Skeletal muscle tissue (tissue), 4 donors: ENCODE results near the gene PHOSPHO1. TPM values are rescaled to one million over a fixed set of nuclear protein-coding genes. Genes with fewer than 3 reads are reported as not detected.
A peak's percentile ranks its signal among the peaks of the same experiment; 100 is the strongest.

ENCODE experiments used
- H3K27ac ChIP-seq: one replicate; pipeline ENCODE4 v1.7.0; 2013; ENCODE audit warnings: mild to moderate bottlenecking, low read depth, low read length, inconsistent platforms
- H3K27me3 ChIP-seq, 3 donors: one replicate each; pipeline ENCODE4 v1.7.0; 2013; ENCODE audit warnings: low read length in 3 of 3; ENCODE audit not compliant: control insufficient read depth in 3 of 3, insufficient read depth in 3 of 3
- H3K36me3 ChIP-seq, 3 donors: one replicate each; pipeline ENCODE4 v1.7.0; 2013; ENCODE audit warnings: low read length in 3 of 3; ENCODE audit not compliant: control insufficient read depth in 3 of 3, insufficient read depth in 3 of 3
- H3K4me1 ChIP-seq, 3 donors: one replicate each; pipeline ENCODE4 v1.7.0; 2013; ENCODE audit warnings: low read length in 3 of 3, mild to moderate bottlenecking in 3 of 3; ENCODE audit not compliant: control insufficient read depth in 3 of 3, insufficient read depth in 3 of 3
- H3K4me3 ChIP-seq, 3 donors: one replicate each; pipeline ENCODE4 v1.7.0; 2013; ENCODE audit warnings: low read length in 3 of 3
- H3K9ac ChIP-seq, 3 donors: one replicate each; pipeline ENCODE4 v1.7.0; 2013; ENCODE audit warnings: low read length in 3 of 3, mild to moderate bottlenecking in 3 of 3, moderate library complexity in 2 of 3, low read depth in 1 of 3
- H3K9me3 ChIP-seq, 3 donors: one replicate each; pipeline ENCODE4 v1.7.0; 2013; ENCODE audit warnings: low read length in 3 of 3; ENCODE audit not compliant: control insufficient read depth in 3 of 3
- total RNA-seq: library from RNA; depleted of rRNA; stranded (reverse); fragments of >200 nt; gene quantifications from one replicate; pipeline ENCODE4 v1.2.3, GENCODE V29; 2014
- donor health status: Osteomylitis.

The PHOSPHO1 gene
- total RNA-seq, 1 donor from 2014 or later, result 13.6 TPM

DNA sequence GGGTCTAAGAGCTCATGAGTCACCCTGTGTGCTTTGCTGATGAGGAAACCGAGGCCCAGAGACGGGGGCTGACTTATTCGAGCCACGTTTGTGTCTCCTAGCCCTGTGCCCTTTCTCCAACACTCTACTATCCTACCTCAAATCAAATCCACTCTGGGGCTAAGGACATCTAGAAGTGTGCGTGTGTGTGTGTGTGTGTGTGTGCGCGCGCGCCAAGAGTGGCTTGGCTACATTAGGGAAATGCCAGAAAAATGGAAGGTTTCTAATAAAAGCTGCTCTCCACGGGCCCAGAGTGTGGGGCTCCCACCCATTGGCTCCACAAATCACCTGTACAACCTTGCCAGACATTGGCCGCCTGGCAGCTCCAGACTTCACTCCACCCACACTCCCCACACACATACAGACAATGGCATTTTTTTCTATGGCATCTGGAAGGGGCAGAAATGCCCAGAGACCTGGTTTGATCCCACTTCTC is 30.3 kb upstream of the PHOSPHO1 start:
- H3K4me1 ChIP-seq, result peaks cover 5 to 8% (median 7%) of the 10 kb centered on the region in 3 donors
- no peaks in the 10 kb centered on the region for H3K36me3 ChIP-seq
- peak overlapping the region; percentile 41 to 70 (median 54) for H3K4me3 ChIP-seq
- H3K27me3 ChIP-seq, result peaks cover 0 to 11% (median 9%) of the 10 kb centered on the region in 3 donors
- H3K9ac ChIP-seq, result peak overlapping the region; percentile 48 to 69 (median 59)
- no peaks in the 10 kb centered on the region for H3K9me3 ChIP-seq
- peak overlapping the region; percentile 64 for H3K27ac ChIP-seq

DNA sequence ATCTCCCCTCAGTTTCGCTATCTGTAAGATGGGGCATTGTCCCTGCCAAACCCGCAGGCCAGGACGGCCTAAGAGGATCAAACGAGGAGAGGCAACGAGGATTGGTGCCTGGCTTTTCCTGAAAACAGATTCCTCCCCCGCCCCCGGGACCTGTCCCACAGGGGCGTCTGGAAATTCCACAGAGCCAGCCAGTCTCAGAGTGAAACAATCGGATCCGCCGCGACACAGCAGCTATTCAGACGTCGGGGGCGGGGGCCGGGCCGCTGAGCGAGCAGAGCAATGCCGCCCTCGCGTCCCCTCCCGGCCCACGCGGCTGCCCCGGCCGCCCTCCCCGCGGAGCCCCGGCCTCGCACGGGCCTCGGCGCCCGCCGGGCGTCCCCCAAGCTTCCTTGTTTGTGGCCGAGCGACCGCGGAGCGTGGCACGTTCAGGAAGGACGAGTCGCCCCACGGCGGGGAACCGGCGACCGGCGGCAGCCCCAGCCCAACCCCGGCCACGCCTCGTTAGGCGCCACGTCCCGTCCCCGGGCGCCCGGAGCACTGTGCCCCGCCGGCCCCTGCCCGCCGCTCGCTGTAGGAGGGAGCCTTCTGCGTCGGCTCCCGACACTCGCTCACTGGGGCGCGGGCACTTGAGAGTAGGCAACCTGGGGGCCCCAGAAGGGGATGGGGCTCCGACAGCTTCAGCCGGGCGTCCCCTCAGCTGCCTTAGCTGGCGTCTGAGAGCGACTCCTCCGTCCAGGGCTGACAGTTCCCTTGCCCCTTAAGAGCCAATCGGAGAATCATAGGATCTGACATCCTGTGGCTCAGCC is 29.6 kb upstream of the PHOSPHO1 start:
- Histone ChIP-seq H3K36me3 (no peaks in the 10 kb centered on the region), H3K9ac (peak overlapping the region; percentile 48 to 69 (median 59)), H3K9me3 (no peaks in the 10 kb centered on the region), H3K4me3 (peak overlapping the region; percentile 41 to 70 (median 64)), H3K27ac (peak overlapping the region; percentile 64), H3K27me3 (peaks cover 0 to 11% (median 9%) of the 10 kb centered on the region in 3 donors), H3K4me1 (peaks cover 5 to 8% (median 7%) of the 10 kb centered on the region in 3 donors)

DNA sequence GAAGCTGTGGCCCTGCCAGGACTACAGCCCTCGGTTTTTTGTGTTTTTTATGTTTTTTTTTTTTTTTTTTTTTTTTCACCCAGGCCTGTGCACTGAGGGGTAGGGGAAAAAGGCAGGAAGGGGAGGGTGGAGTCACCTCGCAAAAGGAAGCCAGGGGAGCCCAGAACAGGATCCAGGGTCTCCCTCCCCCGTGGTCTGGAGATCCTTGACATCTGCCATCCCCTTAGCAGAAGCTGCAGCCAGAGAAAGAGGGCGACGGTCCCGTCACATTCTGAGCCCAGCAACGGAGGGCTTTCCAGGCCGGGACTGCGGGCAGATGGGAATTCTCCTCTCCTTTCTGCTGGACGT is 29.1 kb upstream of the PHOSPHO1 start:
- H3K27ac ChIP-seq, result peak overlapping the region; percentile 64
- peak overlapping the region; percentile 12 to 69 (median 59) for H3K9ac ChIP-seq
- H3K4me3 ChIP-seq, result peak overlapping the region; percentile 41 to 70 (median 64)
- H3K9me3 ChIP-seq, result no peaks in the 10 kb centered on the region
- H3K36me3 ChIP-seq, result no peaks in the 10 kb centered on the region
- peaks cover 5 to 8% (median 7%) of the 10 kb centered on the region in 3 donors for H3K4me1 ChIP-seq
- peaks cover 0 to 11% (median 7%) of the 10 kb centered on the region in 3 donors for H3K27me3 ChIP-seq

DNA sequence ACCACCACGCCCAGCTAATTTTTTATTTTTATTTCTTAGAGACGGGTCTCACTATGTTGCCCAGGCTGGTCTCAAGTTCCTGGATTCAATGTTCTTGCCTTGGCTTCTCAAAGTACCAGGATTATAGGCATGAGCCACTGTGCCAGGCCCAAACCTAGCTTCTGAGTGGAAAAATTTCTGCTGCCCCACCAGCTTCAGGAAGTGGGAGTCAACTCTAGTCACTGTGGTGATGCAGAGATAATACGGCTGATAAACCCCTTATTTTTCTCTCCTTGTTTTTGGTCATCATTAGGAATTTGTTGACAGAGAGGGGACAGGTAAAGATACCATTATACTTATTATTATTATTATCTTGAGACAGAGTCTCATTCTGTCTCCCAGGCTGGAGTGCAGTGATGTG is 27.8 kb upstream of the PHOSPHO1 start:
- Histone ChIP-seq H3K9ac (no peak overlapping the region), H3K27me3 (peaks cover 0 to 11% (median 7%) of the 10 kb centered on the region in 3 donors), H3K27ac (no peak overlapping the region), H3K4me1 (peaks cover 5 to 8% (median 7%) of the 10 kb centered on the region in 3 donors), H3K4me3 (no peak overlapping the region), H3K36me3 (no peaks in the 10 kb centered on the region), H3K9me3 (no peaks in the 10 kb centered on the region)

DNA sequence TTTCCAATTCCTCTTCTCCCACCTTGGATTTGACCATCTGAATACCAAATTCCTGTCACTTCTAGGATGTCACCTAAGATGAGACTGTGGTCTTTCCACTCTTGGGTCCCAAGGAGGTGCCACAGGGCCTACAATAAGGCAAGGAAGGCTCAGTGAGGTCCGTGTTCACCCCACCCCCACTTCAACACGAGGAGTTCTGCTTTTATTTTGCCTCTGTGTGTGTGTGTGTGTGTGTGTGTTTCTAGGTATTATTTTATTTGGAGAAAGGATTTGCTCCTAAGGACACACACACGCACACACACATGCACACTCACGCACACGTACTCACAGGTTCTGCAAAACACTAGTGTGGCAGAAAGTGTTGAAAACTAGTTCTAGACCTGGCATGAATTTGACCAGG is 24.5 kb upstream of the PHOSPHO1 start:
- H3K4me1 ChIP-seq, result peaks cover 0 to 3% (median under 1%) of the 10 kb centered on the region in 3 donors
- H3K27ac ChIP-seq, result no peak overlapping the region
- H3K27me3 ChIP-seq, result peaks cover 0 to 5% (median 0%) of the 10 kb centered on the region in 3 donors
- no peaks in the 10 kb centered on the region for H3K9me3 ChIP-seq
- H3K9ac ChIP-seq, result no peak overlapping the region
- no peak overlapping the region for H3K4me3 ChIP-seq
- H3K36me3 ChIP-seq, result no peaks in the 10 kb centered on the region

DNA sequence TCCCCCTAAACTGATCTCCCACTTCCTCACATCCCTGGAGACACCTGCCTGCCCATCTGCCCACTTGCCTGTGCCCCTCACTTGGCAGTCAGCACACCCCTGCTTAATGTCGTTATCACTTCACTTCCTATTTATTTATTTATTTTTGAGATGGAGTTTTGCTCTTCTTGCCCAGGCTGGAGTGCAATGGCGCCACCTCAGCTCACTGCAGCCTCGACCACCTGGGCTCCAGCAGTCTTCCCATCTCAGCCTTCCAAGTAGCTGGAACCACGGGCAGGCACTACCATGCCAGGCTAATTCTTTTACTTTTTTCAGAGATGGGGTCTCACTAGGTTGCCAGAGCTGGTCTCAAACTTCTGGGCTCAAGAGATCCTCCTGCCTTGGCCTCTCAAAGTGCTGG is 23.5 kb upstream of the PHOSPHO1 start:
- Histone ChIP-seq H3K4me3 (no peak overlapping the region), H3K9me3 (no peaks in the 10 kb centered on the region), H3K27ac (no peak overlapping the region), H3K4me1 (peaks cover 3 to 10% (median 6%) of the 10 kb centered on the region in 3 donors), H3K36me3 (no peaks in the 10 kb centered on the region), H3K9ac (no peak overlapping the region), H3K27me3 (peaks cover 0 to 4% (median 0%) of the 10 kb centered on the region in 3 donors)

DNA sequence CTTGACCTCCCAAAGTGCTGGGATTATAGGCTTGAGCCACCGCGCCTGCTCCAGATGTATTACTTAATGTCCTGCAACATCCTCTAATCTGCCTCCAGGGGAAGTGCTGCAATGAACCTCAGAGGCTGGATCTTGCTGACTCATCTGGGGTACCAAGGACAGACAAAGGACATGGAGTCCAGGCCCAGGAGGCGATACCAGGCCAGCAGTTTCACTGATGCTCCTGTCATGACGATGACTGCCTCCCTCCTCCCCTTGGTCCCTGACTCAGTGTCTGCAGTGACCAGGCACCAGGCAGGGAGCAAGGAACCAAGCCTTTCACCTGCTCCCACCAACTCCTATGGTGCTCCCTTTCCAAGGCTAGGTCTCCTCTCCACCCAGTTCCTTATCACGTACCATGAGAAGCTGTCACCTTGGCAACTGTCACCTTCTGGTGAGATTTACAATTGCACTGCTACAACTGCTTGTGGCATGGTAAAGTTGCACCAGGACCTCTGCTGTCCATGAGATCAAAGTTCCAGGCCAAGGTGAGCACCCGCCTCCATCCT is 21.6 kb upstream of the PHOSPHO1 start:
- no peak overlapping the region for H3K9ac ChIP-seq
- no peak overlapping the region for H3K4me3 ChIP-seq
- H3K27ac ChIP-seq, result no peak overlapping the region
- H3K27me3 ChIP-seq, result peaks cover 0 to 8% (median 0%) of the 10 kb centered on the region in 3 donors
- H3K36me3 ChIP-seq, result no peaks in the 10 kb centered on the region
- H3K9me3 ChIP-seq, result no peaks in the 10 kb centered on the region
- peaks cover 6 to 14% (median 8%) of the 10 kb centered on the region in 3 donors for H3K4me1 ChIP-seq

DNA sequence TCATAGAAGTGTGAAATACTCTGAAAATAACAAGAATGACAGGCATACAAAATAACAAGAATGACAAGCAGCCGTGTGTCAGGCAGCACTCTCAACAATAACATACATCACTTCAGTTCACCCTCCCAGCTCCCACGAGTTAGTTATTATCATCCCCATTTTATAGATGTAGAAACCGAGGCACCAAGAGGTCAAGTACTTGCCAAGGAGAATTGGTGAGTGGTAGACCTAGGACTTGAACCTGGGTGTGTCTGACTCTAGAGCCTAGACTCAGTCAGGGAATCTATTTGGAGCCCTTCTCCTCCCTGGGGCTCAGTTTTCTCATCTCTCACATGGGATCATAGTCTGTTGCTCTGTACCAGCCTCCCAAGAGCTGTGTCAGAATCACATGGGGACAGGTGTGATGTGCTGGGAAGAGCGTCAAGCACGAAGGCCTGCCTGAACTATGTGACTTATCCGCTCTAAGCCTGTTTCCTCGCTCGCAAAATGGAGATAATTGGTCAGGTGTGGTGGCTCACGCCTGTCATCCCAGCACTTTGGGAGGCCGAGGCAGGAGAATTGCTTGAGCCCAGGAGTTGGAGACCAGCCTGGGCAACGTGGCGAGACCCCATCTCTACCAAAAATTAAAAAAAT is 19.4 kb upstream of the PHOSPHO1 start:
- H3K9ac ChIP-seq, result no peak overlapping the region
- H3K36me3 ChIP-seq, result no peaks in the 10 kb centered on the region
- H3K27me3 ChIP-seq, result peaks cover 0 to 8% (median 0%) of the 10 kb centered on the region in 3 donors
- no peak overlapping the region for H3K4me3 ChIP-seq
- no peak overlapping the region for H3K27ac ChIP-seq
- peaks cover 6 to 14% (median 8%) of the 10 kb centered on the region in 3 donors for H3K4me1 ChIP-seq
- no peaks in the 10 kb centered on the region for H3K9me3 ChIP-seq

DNA sequence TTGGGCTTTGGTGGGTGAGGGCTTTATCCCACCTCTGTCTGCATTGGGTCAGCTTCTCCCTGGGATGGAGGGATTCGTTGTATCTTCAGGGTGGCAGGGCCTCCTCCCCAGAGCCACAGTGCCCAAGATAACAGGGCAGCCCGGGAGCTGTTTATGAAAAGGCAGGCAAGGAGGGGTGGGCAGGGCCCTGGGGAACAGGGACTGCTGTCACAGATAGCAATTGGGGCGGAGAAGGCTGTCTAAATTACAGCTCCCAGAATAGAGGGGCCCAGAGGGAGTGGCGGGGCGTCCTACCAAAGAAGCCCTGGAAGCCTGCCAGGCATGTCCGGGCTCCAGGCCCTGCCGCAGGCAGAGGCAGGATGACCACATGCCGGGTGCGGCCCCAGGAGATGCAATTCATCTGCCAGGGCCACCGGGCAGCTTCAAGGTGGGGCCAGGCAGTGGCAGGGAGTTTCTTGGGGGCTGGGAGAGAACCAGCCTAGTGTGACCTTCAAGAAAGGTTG is 18.8 kb upstream of the PHOSPHO1 start:
- Histone ChIP-seq H3K4me1 (peaks cover 6 to 14% (median 8%) of the 10 kb centered on the region in 3 donors), H3K27me3 (peaks cover 0 to 12% (median 0%) of the 10 kb centered on the region in 3 donors), H3K9me3 (no peaks in the 10 kb centered on the region), H3K36me3 (no peaks in the 10 kb centered on the region), H3K4me3 (peak overlapping the region in 2 of 3 donors; percentile 13 to 42), H3K9ac (peak overlapping the region; percentile 20 to 57 (median 25)), H3K27ac (no peak overlapping the region)
